Fibroblast of pulmonary artery (primary cell): ENCODE results near the gene BTG1.
"Not testable (repeated sequence)": the region's sequence is repeated elsewhere in the genome, so short reads cannot be mapped to it uniquely, and the experiment has no call there.

ENCODE experiments used
- DNase-seq: peaks from one replicate; pipeline ENCODE4 v3.0.0-alpha.2; 2010; ENCODE audit warnings: low read depth
- H3K4me3 ChIP-seq: replicated peaks from 2 replicates; pipeline ENCODE4 v1.5.1; 2011; ENCODE audit warnings: low read depth, mild to moderate bottlenecking, control low read depth, low read length, moderate library complexity
- CTCF ChIP-seq: IDR thresholded peaks from 2 replicates; pipeline ENCODE4 v1.5.1; 2011; ENCODE audit warnings: mild to moderate bottlenecking, control low read depth, low read length, inconsistent platforms; ENCODE audit errors: missing control alignments

Gene BTG1

GRCh38 chr12:92140156-92140555, 5.5 kb downstream of the BTG1 start:
- no peak for DNase-seq
- H3K4me3 ChIP-seq = peak overlapping the region; percentile 97
- TF ChIP-seq CTCF = no peak

- no peak for DNase-seq
- peak overlapping the region; percentile 97 for H3K4me3 ChIP-seq
- TF ChIP-seq CTCF = no peak
These were observed 6.0 kb downstream of the BTG1 start for GRCh38 chr12:92139634-92140150.

GRCh38 chr12:92138626-92139025, 7.0 kb downstream of the BTG1 start:
- DNase-seq = no peak
- no peak overlapping the region for H3K4me3 ChIP-seq
- no peak for TF ChIP-seq CTCF

GRCh38 chr12:92138144-92138543, 7.5 kb downstream of the BTG1 start:
- no peak for TF ChIP-seq CTCF
- no peak overlapping the region for H3K4me3 ChIP-seq
- DNase-seq = no peak

GRCh38 chr12:92136965-92137721, 8.5 kb downstream of the BTG1 start:
- no peak overlapping the region for H3K4me3 ChIP-seq
- TF ChIP-seq CTCF = no peak
- peak; percentile 91 for DNase-seq

GRCh38 chr12:92136026-92136730, 9.5 kb downstream of the BTG1 start:
- no peak for TF ChIP-seq CTCF
- H3K4me3 ChIP-seq = no peak overlapping the region
- DNase-seq = no peak

GRCh38 chr12:92135541-92135940, 10.1 kb downstream of the BTG1 start:
- DNase-seq = not testable (repeated sequence)

More at GRCh38 chr12:92135541-92135940, 10.1 kb downstream of the BTG1 start:
- not testable (repeated sequence) for H3K4me3 ChIP-seq
